CD4-positive, alpha-beta T cell treated with Interleukin-4 for 1 hour (primary cell): ENCODE results near the gene ARHGAP11A.
"Not testable (repeated sequence)": the region's sequence is repeated elsewhere in the genome, so short reads cannot be mapped to it uniquely, and the experiment has no call there.

ENCODE experiments used
- DNase-seq, 2 donors: peaks; one replicate each; pipeline ENCODE4 v3.0.0-alpha.2; 2020 to 2022

The ARHGAP11A gene, protein sequence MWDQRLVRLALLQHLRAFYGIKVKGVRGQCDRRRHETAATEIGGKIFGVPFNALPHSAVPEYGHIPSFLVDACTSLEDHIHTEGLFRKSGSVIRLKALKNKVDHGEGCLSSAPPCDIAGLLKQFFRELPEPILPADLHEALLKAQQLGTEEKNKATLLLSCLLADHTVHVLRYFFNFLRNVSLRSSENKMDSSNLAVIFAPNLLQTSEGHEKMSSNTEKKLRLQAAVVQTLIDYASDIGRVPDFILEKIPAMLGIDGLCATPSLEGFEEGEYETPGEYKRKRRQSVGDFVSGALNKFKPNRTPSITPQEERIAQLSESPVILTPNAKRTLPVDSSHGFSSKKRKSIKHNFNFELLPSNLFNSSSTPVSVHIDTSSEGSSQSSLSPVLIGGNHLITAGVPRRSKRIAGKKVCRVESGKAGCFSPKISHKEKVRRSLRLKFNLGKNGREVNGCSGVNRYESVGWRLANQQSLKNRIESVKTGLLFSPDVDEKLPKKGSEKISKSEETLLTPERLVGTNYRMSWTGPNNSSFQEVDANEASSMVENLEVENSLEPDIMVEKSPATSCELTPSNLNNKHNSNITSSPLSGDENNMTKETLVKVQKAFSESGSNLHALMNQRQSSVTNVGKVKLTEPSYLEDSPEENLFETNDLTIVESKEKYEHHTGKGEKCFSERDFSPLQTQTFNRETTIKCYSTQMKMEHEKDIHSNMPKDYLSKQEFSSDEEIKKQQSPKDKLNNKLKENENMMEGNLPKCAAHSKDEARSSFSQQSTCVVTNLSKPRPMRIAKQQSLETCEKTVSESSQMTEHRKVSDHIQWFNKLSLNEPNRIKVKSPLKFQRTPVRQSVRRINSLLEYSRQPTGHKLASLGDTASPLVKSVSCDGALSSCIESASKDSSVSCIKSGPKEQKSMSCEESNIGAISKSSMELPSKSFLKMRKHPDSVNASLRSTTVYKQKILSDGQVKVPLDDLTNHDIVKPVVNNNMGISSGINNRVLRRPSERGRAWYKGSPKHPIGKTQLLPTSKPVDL

DNA sequence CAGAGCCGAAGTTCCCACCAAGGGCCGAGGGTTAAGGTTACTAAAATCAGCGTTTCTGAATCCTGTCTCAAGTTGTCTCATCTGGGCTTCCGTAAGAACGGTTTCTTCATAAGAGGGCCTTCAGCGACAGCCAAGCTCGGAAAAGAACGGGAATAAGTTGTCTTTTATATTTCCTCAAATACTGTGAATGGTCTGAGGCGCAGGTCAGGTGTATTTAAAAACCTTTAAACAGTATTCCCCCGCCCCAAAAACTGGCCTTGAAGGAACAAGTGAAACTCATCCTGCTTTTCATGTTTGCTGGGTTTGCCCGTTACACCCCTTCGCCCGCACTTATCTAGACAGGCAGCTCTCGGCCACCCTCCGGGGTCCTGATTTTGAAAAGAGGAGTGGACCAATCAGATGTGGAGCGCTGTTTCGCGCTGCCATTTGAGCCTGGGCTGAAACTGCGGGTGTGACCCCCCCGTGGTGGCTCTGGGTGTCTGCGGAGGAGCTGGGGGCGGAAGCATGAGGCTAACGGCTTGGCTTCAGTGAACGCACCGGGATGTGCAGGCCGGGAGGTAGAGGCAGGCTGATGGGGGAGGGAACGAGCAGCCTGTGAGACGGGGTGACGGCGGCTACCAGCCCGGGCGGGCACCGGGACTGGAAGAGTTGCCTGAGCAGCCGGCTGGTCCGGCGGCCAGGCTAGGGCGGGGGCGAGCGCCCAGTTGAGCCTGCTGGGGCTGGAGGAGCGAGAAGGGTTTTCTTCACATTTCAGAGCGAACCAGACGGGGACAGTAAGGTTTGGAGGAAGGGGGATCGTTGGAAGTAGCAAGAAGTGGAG lies at the start of gene ARHGAP11A:
ARHGAP11A (plus strand) TSS at position 454 of the 820 bp plus-strand sequence. CDS start 708 bp downstream, outside the sequence.
- DNase-seq: peak; percentile 87 to 90

DNA sequence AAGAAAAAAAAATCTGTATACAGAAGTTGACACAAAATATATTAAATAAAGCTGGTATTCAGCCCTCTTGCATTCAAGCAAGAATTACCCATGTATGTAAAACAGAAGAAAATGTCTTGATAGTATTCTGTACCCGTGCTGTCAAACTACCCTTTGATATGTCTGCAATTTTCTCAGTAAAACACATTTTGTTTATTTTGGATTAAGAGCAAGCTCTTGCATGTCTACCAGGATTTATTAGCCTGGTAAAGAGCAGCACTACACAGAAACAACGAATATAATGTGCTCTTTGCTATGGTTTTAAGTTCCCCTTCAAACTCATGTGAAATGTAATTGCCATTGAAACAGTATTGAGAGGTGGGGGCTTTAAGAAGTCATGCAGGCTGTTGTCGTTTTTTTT lies 46.3 kb upstream of the ARHGAP11A start:
- DNase-seq: not testable (repeated sequence)

GRCh38 chr15:32578482-32578881 lies 36.8 kb upstream of the ARHGAP11A start:
- DNase-seq: not testable (repeated sequence)

DNA sequence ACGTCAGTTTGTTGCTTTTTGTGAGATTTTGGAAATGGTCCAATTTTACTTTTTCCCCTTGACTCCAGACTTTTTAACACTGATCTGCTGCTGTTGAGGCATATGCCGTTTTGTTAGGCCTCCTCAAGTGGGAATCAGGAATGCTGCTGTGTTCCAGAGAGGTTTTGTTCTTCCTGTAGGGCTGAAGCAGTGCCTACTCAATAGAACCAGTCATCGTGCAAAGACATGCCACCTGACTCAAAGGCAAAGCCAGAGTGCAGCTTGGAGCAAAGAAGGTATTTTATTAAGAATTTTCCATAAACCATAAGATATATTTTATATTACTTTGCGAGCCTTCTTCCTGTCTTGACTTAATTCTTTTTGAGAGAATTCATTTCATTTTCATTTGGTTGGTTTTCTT lies 29.5 kb upstream of the ARHGAP11A start:
- not testable (repeated sequence) for DNase-seq

DNA sequence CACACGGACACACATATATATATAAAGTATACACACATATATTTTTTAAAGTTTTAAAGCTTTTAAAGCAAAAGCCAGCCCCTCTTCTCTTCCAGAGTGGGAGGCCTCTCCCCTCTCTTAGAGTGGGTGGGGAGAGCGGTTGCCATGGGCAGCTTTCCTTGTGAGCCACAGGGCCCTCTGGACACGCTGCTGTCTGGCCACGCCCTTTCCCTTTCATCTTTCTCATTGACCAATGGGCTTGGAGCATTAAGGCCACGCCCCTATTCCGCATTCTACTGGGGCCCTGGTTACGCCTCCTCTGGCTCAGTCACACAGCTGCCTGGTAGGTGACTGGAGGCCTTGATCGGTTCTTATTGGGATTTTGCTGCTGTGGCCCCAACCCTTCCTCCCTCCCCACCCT lies 22.2 kb upstream of the ARHGAP11A start, which contains the start of gene GOLGA8N:
GOLGA8N (plus strand) TSS at position 306 of the 400 bp plus-strand sequence.
- DNase-seq: not testable (repeated sequence)

- DNase-seq: not testable (repeated sequence)
These were observed 5.8 kb upstream of the ARHGAP11A start for GRCh38 chr15:32609518-32609917.

- DNase-seq: peak in 1 of 2 donors; percentile 41
These were observed 4.6 kb upstream of the ARHGAP11A start for GRCh38 chr15:32610719-32611118.

DNA sequence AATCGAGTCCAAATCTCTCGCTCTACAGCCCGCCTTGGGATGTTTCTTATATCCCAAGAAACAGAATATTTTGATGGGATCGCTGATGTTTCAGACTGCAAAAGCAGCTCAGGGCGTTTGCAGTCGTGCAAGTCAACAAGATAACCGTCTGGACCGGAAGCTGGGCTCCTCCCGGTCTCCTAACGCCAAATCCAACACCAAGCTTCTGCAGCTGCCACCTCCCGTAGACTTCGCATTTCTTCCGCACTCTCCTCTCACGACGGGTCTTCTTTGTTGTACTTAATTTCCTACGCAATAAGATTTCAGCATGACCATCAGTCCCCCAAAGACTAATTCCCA lies 623 bp upstream of the ARHGAP11A start:
- DNase-seq: not testable (repeated sequence)

- DNase-seq: peak in 1 of 2 donors; percentile 18
These were observed 645 bp downstream of the ARHGAP11A start for GRCh38 chr15:32615871-32616426.

GRCh38 chr15:32636410-32636809 lies 21.1 kb downstream of the ARHGAP11A start:
- DNase-seq: no peak

- DNase-seq: no peak
These were observed 21.7 kb downstream of the ARHGAP11A start for GRCh38 chr15:32636908-32637567.

DNA sequence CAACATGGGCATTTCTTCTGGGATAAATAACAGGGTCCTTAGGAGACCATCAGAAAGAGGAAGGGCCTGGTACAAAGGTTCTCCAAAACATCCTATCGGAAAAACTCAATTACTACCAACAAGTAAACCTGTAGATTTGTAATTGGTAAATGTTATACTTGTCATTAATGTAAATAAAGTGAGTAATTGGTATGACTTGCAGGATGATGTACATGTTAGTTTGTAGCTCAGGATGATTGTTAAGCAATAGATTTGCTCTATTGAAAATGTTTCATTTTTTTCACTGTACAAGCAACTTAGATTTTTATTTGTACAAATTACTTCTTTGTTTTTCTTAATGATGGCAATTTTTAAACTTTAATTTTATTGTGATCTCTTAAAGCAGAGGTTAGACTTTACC lies 22.4 kb downstream of the ARHGAP11A start:
- no peak for DNase-seq

DNA sequence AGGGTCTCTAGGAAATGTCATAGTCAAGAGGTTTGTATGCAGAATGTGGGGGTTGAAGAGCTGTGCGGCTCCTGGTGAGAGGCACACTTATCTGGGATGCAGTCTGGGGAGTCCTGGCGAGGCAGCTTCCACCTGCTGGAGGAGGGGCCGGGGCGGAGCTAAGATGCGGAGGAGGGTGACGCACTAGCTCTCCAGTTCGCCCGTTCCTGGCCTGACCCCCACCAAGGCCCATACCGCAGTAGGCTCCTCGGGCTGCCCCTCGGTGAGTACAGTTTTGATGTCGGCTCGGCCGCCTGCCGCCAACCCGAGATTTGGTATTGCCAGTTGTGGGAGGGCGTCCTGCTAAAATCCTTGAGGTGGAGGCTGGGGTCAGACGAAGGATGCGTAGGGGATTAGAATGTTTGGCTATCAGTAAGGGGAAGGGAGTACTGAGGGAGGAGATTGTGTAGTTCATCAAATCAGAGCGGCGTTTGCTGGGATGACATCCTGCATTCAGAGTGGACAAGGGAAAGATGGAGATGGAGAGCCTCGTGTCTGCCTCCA lies 26.3 kb downstream of the ARHGAP11A start, which contains the start of gene SCG5:
SCG5 (plus strand) TSS at position 194 of the 543 bp plus-strand sequence. CDS start 1,883 bp downstream, outside the sequence.
- DNase-seq: no peak

- DNase-seq: no peak
These were observed 27.5 kb downstream of the ARHGAP11A start for GRCh38 chr15:32642667-32643435.

GRCh38 chr15:32643907-32644445 lies 28.7 kb downstream of the ARHGAP11A start:
- no peak for DNase-seq

- no peak for DNase-seq
These were observed 31.0 kb downstream of the ARHGAP11A start for GRCh38 chr15:32646291-32646690.

DNA sequence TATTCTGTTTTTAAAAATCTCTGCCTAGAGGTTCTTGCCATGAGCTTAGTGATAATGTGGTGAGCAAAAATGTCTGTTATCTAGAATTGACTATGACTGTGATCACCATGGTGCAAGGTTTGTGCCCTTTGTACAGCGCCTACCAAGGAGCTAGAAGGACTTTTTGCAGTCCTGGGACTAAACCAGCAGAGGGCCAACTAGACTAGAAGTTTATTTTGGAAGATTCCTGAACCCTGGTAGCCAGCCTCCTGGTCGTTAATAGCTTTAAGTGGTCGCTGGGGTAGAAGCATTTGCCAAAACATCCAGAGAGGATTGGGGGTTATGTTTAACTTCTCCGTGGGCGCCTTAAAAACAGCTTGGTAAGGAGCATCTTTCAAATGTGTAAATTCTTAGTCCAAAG lies 34.0 kb downstream of the ARHGAP11A start:
- DNase-seq: no peak

GRCh38 chr15:32651229-32651837 lies 36.0 kb downstream of the ARHGAP11A start:
- peak; percentile 47 to 60 for DNase-seq

- no peak for DNase-seq
These were observed 36.9 kb downstream of the ARHGAP11A start for GRCh38 chr15:32652178-32652577.
